ENCODE data around the gene GPR55. TPM values are rescaled to one million over a fixed set of nuclear protein-coding genes. Genes with fewer than 3 reads are reported as not detected.

The GPR55 gene
- total RNA-seq, 4 donors from 2014 or later, result 0.72 to 1.2 TPM; not detected in 2

- TF ChIP-seq POLR2A (IDR thresholded peaks at IDR 0.05) (no peak), POLR2AphosphoS5 (IDR thresholded peaks at IDR 0.05) (no peak), EP300 (IDR thresholded peaks at IDR 0.05) (no peak)
- TF ChIP-seq, protein P1, sequence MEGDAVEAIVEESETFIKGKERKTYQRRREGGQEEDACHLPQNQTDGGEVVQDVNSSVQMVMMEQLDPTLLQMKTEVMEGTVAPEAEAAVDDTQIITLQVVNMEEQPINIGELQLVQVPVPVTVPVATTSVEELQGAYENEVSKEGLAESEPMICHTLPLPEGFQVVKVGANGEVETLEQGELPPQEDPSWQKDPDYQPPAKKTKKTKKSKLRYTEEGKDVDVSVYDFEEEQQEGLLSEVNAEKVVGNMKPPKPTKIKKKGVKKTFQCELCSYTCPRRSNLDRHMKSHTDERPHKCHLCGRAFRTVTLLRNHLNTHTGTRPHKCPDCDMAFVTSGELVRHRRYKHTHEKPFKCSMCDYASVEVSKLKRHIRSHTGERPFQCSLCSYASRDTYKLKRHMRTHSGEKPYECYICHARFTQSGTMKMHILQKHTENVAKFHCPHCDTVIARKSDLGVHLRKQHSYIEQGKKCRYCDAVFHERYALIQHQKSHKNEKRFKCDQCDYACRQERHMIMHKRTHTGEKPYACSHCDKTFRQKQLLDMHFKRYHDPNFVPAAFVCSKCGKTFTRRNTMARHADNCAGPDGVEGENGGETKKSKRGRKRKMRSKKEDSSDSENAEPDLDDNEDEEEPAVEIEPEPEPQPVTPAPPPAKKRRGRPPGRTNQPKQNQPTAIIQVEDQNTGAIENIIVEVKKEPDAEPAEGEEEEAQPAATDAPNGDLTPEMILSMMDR (IDR thresholded peaks at IDR 0.05), result no peak
- Histone ChIP-seq H3K4me1 (no peaks in the 10 kb centered on the region), H3K27ac (no peak overlapping the region), H3K27me3 (peaks cover 9% of the 10 kb centered on the region), H3K4me3 (no peak overlapping the region), H3K9me3 (no peaks in the 10 kb centered on the region), H3K36me3 (no peaks in the 10 kb centered on the region)
- 67% methylated on average over 6 of the region's 6 CpGs for WGBS
- peak in 1 of 2 donors; percentile 63 for DNase-seq (ENCODE audit: low spot score in 2 of 2)
These were observed 9.7 kb downstream of the GPR55 start for GRCh38 chr2:230915319-230915718.

DNA sequence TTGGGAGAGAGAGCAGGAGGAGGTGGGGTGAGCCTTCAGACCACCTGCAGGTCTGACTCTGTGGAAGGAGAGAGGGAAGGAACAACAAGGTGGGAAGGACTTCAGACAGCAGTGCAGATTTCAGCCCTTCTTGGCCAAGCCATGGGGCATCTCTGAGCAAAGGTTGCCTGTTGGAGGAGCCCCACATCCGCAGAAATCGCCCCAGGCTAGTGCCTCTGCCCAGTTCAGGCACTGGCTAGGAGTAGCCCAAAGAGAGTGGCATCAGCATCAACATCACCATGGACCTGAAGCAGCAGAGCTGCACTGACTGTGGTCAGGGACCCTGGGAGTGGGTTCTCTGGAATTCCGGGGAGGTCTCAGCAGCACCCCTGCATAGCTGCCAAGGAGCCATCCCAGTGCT is 10.2 kb downstream of the GPR55 start:
- peaks cover 9% of the 10 kb centered on the region for H3K27me3 ChIP-seq
- 89% methylated on average over 3 of the region's 3 CpGs for WGBS

GRCh38 chr2:230913406-230914143 is 11.5 kb downstream of the GPR55 start:
- H3K27me3 ChIP-seq, result peaks cover 9% of the 10 kb centered on the region
- DNase-seq (ENCODE audit: low spot score in 2 of 2), result peak; percentile 56 to 67
- no peaks in the 10 kb centered on the region for H3K9me3 ChIP-seq
- WGBS, result 84% methylated on average over 5 of the region's 5 CpGs
- H3K36me3 ChIP-seq, result no peaks in the 10 kb centered on the region
- H3K4me3 ChIP-seq, result no peak overlapping the region
- no peaks in the 10 kb centered on the region for H3K4me1 ChIP-seq
- H3K27ac ChIP-seq, result no peak overlapping the region
- TF ChIP-seq, protein P1 (IDR thresholded peaks at IDR 0.05), result peak; percentile 13 to 16
- TF ChIP-seq POLR2A (IDR thresholded peaks at IDR 0.05), result no peak

More for the DNA sequence above, 10.2 kb downstream of the GPR55 start:
- DNase-seq (ENCODE audit: low spot score in 2 of 2), result peak; percentile 30 to 58
- no peak for TF ChIP-seq EP300 (IDR thresholded peaks at IDR 0.05)
- no peaks in the 10 kb centered on the region for H3K4me1 ChIP-seq
- no peaks in the 10 kb centered on the region for H3K36me3 ChIP-seq
- H3K9me3 ChIP-seq, result no peaks in the 10 kb centered on the region
- no peak overlapping the region for H3K27ac ChIP-seq
- no peak overlapping the region for H3K4me3 ChIP-seq

DNA sequence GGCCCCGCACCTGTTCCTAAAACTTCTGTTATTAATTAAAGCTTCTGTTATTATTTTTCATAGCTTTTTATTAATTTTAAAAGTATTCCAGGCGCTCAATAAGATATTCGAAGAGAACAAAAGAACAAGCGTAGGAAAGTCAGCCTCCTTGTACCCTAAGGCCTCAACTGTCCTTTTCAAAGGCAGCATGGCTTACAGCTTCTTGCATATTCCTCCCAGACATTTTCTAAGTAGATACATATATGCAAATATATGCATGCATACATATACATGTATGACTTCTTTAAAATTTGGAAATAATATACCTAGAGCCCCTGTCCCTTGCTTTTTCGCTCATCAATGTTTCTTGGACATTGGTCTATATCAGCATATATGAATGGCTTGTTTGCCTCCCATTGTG is 12.3 kb downstream of the GPR55 start:
- WGBS, result 93% methylated on average over 5 of the region's 5 CpGs
- Histone ChIP-seq H3K4me1 (no peaks in the 10 kb centered on the region), H3K27me3 (peaks cover 9% of the 10 kb centered on the region), H3K36me3 (no peaks in the 10 kb centered on the region), H3K4me3 (no peak overlapping the region), H3K9me3 (no peaks in the 10 kb centered on the region), H3K27ac (no peak overlapping the region)
- DNase-seq (ENCODE audit: low spot score in 2 of 2), result no peak
- no peak for TF ChIP-seq POLR2A (IDR thresholded peaks at IDR 0.05)
- TF ChIP-seq EP300 (IDR thresholded peaks at IDR 0.05), result no peak
- TF ChIP-seq, protein P1 (IDR thresholded peaks at IDR 0.05), result no peak
- TF ChIP-seq POLR2AphosphoS5 (IDR thresholded peaks at IDR 0.05), result no peak

GRCh38 chr2:230912046-230912445 is 13.0 kb downstream of the GPR55 start:
- H3K4me3 ChIP-seq, result no peak overlapping the region
- DNase-seq (ENCODE audit: low spot score in 2 of 2), result peak in 1 of 2 donors; percentile 21
- TF ChIP-seq POLR2A (IDR thresholded peaks at IDR 0.05), result no peak
- TF ChIP-seq POLR2AphosphoS5 (IDR thresholded peaks at IDR 0.05), result no peak
- TF ChIP-seq EP300 (IDR thresholded peaks at IDR 0.05), result no peak
- TF ChIP-seq, protein P1 (IDR thresholded peaks at IDR 0.05), result no peak
- 90% methylated on average over 5 of the region's 5 CpGs for WGBS
- H3K27me3 ChIP-seq, result peaks cover 4% of the 10 kb centered on the region
- H3K4me1 ChIP-seq, result no peaks in the 10 kb centered on the region
- no peak overlapping the region for H3K27ac ChIP-seq
- H3K9me3 ChIP-seq, result no peaks in the 10 kb centered on the region
- no peaks in the 10 kb centered on the region for H3K36me3 ChIP-seq
